Hematopoietic multipotent progenitor cell (in vitro differentiated cells): ENCODE data around the gene PCSK2. TPM values are rescaled to one million over a fixed set of nuclear protein-coding genes. Genes with fewer than 3 reads are reported as not detected.

Source experiments
- DNase-seq, 3 donors: peaks; one replicate each; pipeline ENCODE4 v3.0.0-alpha.2; 2011 to 2015; ENCODE audit warnings: low read depth in 2 of 3, low spot score in 2 of 3
- total RNA-seq: library from RNA; depleted of rRNA; stranded (reverse); fragments of >200 nt; gene quantifications from one replicate; pipeline ENCODE4 v1.2.3, GENCODE V29; 2012

The PCSK2 gene
- total RNA-seq, 1 donor, result under 0.01 TPM

GRCh38 chr20:17441745-17442144 is 214.9 kb downstream of the PCSK2 start:
- DNase-seq, result no peak

DNA sequence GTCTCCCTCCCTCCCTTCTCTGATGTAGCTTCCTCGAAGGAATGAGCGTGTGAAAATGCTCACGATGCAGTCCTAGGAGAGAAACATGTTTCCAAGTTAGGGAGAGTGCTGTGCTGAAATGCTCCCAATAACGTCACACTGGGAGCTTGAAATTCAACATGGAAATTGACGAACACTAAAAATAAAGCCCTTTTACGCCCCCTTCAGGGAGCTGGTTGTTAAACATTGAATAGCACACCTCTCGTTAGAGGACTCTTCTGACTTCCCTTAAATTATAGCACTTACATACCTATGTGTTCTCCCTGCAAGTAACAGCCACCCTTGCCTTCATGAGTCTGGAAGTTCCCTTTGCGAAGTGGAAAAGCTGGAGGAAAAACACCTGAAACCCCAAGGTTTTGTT is 215.7 kb downstream of the PCSK2 start:
- no peak for DNase-seq

DNA sequence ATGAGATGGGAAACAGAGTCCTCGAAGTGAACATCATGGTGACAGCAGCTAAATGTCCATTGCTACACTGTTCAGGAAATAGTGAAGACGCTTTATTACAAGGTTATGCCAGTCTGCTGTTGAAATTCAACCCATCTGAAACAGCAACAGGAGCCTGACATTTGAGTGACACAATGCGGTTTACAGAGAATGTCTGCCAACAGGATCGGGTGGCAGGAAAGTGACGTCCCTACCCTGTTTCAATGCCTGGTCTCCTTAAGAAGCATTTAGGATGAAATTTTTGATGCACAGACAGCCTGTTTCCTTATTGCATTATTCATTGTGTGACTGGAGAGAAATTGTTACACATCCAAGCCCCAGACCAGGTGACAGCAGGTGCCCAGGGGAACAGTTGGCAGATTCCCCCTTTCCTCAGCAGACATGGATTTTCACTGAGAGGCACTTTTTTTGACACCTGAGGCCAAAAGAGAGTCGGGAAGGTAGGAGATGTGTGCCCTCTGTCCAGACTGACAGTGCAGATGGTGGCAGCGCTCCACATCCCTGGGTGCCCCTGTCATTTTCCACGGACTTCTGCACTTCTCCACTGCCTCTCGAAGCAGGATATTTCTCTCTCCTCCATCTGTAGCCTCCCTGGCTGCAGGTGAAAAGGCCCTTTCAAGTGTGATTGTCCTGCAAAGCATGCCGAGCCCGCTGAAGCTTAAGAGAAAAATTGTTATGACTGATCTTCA is 216.5 kb downstream of the PCSK2 start:
- DNase-seq, result no peak

DNA sequence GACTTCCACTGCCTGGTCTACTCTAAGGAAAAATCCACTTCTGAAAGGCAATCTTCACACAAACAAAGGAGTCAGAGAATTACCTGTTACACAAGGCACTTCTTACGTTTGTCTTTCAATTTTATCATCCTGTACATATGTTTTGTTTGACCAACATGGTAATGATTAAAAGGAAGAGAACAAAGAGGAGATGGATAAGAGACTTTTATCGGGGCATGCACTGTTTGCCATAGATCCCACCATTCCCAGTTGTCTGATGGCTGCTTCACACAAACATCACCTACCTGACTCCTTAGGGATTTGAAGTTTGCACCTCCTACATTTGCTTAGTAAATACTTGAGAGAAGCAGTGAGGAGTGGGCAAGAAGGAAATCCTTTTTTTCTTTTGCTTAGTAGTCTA is 217.3 kb downstream of the PCSK2 start:
- no peak for DNase-seq

DNA sequence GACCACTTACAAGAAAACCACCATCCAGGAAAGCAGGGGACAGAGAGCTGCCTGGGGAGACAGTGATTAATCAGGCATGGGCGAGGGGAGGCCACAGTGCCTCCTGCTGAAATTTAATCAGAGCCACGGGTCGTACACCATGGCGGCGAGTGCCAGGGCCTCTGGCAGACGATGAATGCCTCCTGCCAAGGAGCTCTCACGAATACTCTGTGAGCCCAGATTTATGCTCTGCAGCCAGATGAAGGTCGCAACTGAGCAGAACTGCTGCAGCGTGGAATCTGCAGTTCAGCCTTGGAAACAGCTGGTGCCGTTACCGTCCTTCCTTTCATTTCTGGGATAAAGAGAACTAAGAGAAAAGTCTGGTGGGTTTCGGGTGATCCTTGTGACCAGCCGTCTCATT is 218.7 kb downstream of the PCSK2 start:
- no peak for DNase-seq

- no peak for DNase-seq
Observed at GRCh38 chr20:17446171-17446570, 219.3 kb downstream of the PCSK2 start.

DNA sequence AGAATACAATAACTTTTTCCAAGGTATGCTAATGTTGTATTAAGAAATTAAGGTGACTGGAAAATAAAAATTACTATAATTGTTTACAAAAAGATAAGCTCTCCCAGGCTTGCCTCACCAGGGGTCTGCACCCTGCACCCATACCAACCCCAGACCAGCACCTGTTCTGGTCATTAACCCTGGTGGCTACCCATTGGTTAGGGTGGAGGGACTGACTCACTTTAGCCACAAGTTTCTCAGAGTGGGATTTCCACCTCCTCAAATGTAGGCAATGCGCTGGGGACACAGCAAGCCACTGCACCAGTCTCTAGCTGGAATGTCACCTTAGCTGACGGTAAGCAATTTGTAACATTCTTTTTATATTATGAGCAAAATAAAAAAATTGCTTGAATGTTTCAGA is 221.2 kb downstream of the PCSK2 start:
- no peak for DNase-seq

DNA sequence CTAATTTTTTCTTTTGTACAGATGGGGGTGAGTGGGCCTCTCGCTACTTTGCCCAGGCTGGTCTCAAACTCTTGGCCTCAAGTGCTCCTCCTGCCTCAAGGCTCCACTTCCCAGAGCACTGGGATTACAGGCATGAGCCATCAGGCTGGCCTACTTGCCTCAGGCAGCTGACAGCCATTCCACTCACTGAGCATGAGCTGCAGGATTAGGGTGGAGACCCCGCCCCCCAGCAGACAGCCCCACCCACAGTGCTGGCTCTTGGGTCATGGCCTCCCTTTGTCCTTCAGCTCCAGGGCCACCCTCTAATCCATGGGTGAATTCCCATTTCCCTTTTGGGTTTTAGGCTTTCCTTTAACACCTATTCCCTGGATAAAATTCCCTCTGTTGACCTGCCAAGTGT is 222.2 kb downstream of the PCSK2 start:
- no peak for DNase-seq

DNA sequence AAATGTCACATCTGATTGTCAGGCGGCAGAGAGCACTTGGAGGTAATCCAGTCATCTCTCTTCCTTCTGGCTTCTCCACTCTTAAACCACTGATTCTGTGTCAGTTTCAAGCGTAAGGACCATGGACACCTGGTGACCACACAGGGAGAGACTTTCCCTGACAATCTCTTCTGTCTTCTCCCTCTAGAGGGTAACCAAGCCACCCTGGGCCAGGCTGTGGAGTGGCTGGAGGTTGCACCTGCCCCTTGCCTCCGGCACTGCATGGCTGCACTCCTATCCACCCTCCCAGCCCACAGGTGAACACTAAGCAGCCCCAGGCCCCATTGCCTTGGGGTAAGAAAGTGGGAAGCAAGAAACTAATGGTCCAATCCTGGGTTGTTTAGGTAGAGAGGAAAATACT is 225.6 kb downstream of the PCSK2 start:
- no peak for DNase-seq

DNA sequence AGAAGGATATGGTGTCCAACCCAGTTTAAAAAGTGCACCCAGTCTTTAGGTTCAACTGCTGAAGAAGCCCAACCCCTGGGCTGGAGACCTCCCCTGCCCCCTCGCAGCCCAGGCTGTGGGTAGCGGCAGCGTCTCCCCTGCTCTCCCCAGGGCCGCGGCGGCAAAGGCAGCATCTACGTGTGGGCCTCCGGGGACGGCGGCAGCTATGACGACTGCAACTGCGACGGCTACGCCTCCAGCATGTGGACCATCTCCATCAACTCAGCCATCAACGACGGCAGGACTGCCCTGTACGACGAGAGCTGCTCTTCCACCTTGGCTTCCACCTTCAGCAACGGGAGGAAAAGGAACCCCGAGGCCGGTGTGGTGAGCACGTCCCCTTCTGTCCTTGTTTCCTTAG is 226.8 kb downstream of the PCSK2 start:
- no peak for DNase-seq

GRCh38 chr20:17456279-17456678 is 229.4 kb downstream of the PCSK2 start:
- no peak for DNase-seq

DNA sequence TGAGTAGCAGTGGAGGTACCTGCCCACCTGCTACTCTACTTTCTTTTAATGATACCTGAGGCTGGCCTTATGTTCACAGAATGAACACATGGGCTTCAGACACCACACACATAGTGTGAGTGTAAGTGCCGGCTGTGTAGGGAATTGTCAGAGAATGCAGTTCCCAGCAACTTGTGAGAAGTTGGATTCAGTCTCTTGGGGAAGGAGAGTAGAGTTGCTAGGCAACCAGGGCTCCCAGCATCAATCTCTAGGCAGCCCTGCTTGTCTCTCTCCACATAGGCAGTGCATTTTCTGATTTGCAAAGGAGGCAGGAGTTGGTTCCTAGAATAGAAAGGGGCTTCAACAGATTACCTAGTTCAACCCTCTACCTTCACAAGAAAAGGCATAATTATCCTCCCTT is 230.2 kb downstream of the PCSK2 start:
- no peak for DNase-seq

GRCh38 chr20:17457588-17458190 is 230.8 kb downstream of the PCSK2 start:
- DNase-seq, result no peak

- no peak for DNase-seq
Observed at GRCh38 chr20:17460119-17460518, 233.3 kb downstream of the PCSK2 start.

DNA sequence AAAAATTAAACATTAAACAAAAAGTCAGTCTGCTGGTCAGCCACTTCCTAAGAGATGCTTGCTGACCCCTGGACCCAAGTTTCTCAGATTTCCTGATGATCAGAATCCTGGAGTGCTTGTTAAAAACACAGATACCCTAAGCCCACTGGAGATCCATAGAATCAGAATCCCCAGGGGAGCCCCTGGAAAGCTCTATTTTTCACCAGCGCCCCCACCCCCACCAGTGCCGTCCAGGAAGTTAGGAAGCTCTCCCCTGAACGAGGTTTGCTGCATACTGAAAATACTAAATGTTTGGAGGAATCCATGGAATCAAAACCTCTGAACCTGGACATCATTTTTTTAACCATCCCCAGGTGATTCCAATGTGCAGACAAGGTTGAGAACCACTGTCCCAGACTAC is 235.1 kb downstream of the PCSK2 start:
- DNase-seq, result no peak

- no peak for DNase-seq
Observed at GRCh38 chr20:17463711-17464110, 236.9 kb downstream of the PCSK2 start.

GRCh38 chr20:17465236-17465635 is 238.4 kb downstream of the PCSK2 start:
- DNase-seq, result no peak

GRCh38 chr20:17466641-17467040 is 239.8 kb downstream of the PCSK2 start:
- DNase-seq, result no peak

- no peak for DNase-seq
Observed at GRCh38 chr20:17467120-17467655, 240.3 kb downstream of the PCSK2 start.

DNA sequence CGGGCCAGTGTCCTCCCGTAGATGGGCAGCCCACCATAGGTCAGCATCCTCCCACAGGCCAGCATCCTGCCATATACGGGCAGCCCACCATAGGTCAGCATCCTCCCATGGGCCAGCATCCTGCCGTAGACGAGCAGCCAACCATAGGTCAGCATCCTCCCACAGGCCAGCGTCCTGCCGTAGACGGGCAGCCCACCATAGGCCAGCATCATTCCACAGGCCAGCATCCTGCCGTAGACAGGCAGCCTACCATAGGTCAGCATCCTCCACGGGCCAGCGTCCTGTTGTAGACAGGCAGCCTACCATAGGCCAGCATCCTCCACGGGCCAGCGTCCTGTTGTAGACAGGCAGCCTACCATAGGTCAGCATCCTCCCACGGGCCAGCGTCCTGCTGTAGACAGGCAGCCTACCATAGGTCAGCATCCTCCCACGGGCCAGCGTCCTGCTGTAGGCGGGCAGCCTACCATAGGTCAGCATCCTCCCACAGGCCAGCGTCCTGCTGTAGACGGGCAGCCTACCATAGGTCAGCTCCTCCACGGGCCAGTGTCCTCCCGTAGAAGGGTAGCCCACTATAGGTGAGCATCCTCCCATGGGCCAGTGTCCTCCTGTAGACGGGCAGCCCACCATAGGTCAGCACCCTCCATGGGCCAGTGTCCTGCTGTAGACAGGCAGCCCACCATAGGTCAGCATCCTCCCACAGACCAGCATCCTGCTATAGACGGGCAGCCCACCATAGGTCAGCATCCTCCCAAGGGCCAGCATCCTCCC is 241.4 kb downstream of the PCSK2 start:
- DNase-seq, result no peak

- DNase-seq, result no peak
Observed at GRCh38 chr20:17469246-17470030, 242.6 kb downstream of the PCSK2 start.
